ENCODE measurements around the gene IBSP.

The IBSP gene

GRCh38 chr4:87838890-87839591 is 39.7 kb downstream of the IBSP start:
- peak; percentile 83 for FAIRE-seq

- no peak for FAIRE-seq
Observed at GRCh38 chr4:87839592-87839946, 40.2 kb downstream of the IBSP start.

- FAIRE-seq = no peak
Observed at GRCh38 chr4:87840149-87840548, 40.8 kb downstream of the IBSP start.

- FAIRE-seq = no peak
Observed at GRCh38 chr4:87843936-87844335, 44.6 kb downstream of the IBSP start.

GRCh38 chr4:87844452-87844851 is 45.1 kb downstream of the IBSP start:
- no peak for FAIRE-seq

GRCh38 chr4:87846226-87846625 is 46.9 kb downstream of the IBSP start:
- FAIRE-seq = no peak

GRCh38 chr4:87848622-87849351 is 49.4 kb downstream of the IBSP start:
- FAIRE-seq = no peak

- no peak for FAIRE-seq
Observed at GRCh38 chr4:87849612-87850011, 50.3 kb downstream of the IBSP start.

GRCh38 chr4:87851332-87851731 is 52.0 kb downstream of the IBSP start:
- no peak for FAIRE-seq

- no peak for FAIRE-seq
Observed at GRCh38 chr4:87851953-87852352, 52.6 kb downstream of the IBSP start.

- peak; percentile 91 for FAIRE-seq
Observed at GRCh38 chr4:87853108-87853507, 53.8 kb downstream of the IBSP start.

GRCh38 chr4:87853891-87854290 is 54.5 kb downstream of the IBSP start:
- FAIRE-seq = no peak

- FAIRE-seq = no peak
Observed at GRCh38 chr4:87855559-87855958, 56.2 kb downstream of the IBSP start.

- no peak for FAIRE-seq
Observed at GRCh38 chr4:87856816-87857215, 57.5 kb downstream of the IBSP start.

- no peak for FAIRE-seq
Observed at GRCh38 chr4:87857789-87858188, 58.4 kb downstream of the IBSP start.

All from G401.6 (cell line).